HCT116 (cell line): ENCODE measurements around the gene NBEAL2. TPM values are rescaled to one million over a fixed set of nuclear protein-coding genes. Genes with fewer than 3 reads are reported as not detected.

ENCODE experiments used
- ATAC-seq: fragments of 200-7000 bp; cut with Tn5 transposase; 2 replicates; pipeline ENCODE4 v1.9.1; 2020; ENCODE audit warnings: mild to moderate bottlenecking, moderate library complexity
- BruUV-seq: library from RNA; stranded (reverse); fragments of 400-500 nt; replicated peaks from 2 replicates; lab custom pipeline; 2021; lab: Mats Ljungman, UMichigan
- CTCF ChIA-PET: fragments of 300-600 bp; sonication (Branson Sonifier 250); formaldehyde crosslinking; loops from one replicate; lab custom pipeline; 2021; ENCODE audit warnings: antibody characterized with exemption; lab: Charles Lee
- POLR2A ChIA-PET: fragments of 300-600, 350-600 bp; sonication (Branson Sonifier 250); formaldehyde crosslinking; loops from one replicate; lab custom pipeline; 2021; ENCODE audit warnings: antibody characterized with exemption; lab: Charles Lee
- RAD21 ChIA-PET, 2 experiments: fragments of 300-600 bp; sonication (Branson Sonifier 250); formaldehyde crosslinking; loops; one replicate each; lab custom pipeline; 2023; ENCODE audit warnings: low total read pairs in 2 of 2; ENCODE audit not compliant: uncharacterized antibody in 2 of 2, unreplicated experiment in 2 of 2, low non-redundant PET in 1 of 2; lab: Charles Lee
- DNase-seq: peaks from one replicate; pipeline ENCODE4 v3.0.0-alpha.2; 2010; ENCODE audit warnings: low read depth, low spot score
- H2AFZ ChIP-seq: fragments of 200-600 bp; shearing (Covaris generic), sonication (generic); 2 replicates; pipeline ENCODE4 v1.6.1; 2017; ENCODE audit warnings: low read depth, mixed run types, mixed read lengths, antibody characterized with exemption, low read length; ENCODE audit not compliant: poor library complexity, severe bottlenecking
- H3K27ac ChIP-seq: 2 replicates; pipeline ENCODE4 v1.5.1; 2012; ENCODE audit warnings: low read depth, low read length
- H3K27me3 ChIP-seq: fragments of 200-600 bp; sonication (generic); 2 replicates; pipeline ENCODE4 v1.6.1; 2016; ENCODE audit warnings: mixed run types, low read length, mixed read lengths; ENCODE audit not compliant: insufficient read depth
- H3K36me3 ChIP-seq, 2 experiments: fragments of 200-500 bp in 1 of 2; fragments of 200-600 bp in 1 of 2; sonication (Bioruptor generic) in 1 of 2; sonication (generic) in 1 of 2; 2 replicates each; pipeline versions ENCODE4 v1.5.1 to v1.6.1; 2014 to 2016; ENCODE audit warnings: low read length in 2 of 2, inconsistent platforms in 1 of 2, mixed read lengths in 1 of 2, mixed run types in 1 of 2; ENCODE audit not compliant: insufficient read depth in 2 of 2, control insufficient read depth in 1 of 2
- H3K4me1 ChIP-seq, 2 experiments: fragments of 200-600 bp in 1 of 2; sonication (generic) in 1 of 2; 2 replicates each; pipeline versions ENCODE4 v1.5.1 to v1.6.1; 2012 to 2017; ENCODE audit warnings: low read length in 2 of 2, inconsistent platforms in 1 of 2, mild to moderate bottlenecking in 1 of 2, mixed read lengths in 1 of 2, mixed run types in 1 of 2, moderate library complexity in 1 of 2; ENCODE audit not compliant: insufficient read depth in 2 of 2, control insufficient read depth in 1 of 2
- H3K4me2 ChIP-seq: fragments of 200-600 bp; sonication (generic); 2 replicates; pipeline ENCODE4 v1.6.1; 2017; ENCODE audit warnings: mixed run types, low read length, mixed read lengths
- H3K4me3 ChIP-seq, 2 experiments: fragments of 200-600 bp in 1 of 2; sonication (generic) in 1 of 2; replicated peaks in 1 of 2; 2 replicates each; pipeline ENCODE4 v1.5.1; 2011 to 2016; ENCODE audit warnings: low read length in 2 of 2, control low read depth in 1 of 2, low read depth in 1 of 2, mild to moderate bottlenecking in 1 of 2, mixed read lengths in 1 of 2, mixed run types in 1 of 2
- H3K79me2 ChIP-seq: fragments of 200-600 bp; sonication (generic); 2 replicates; pipeline ENCODE4 v1.6.1; 2017; ENCODE audit warnings: mild to moderate bottlenecking, mixed run types, low read length, moderate library complexity, mixed read lengths; ENCODE audit not compliant: insufficient read depth
- H3K9ac ChIP-seq: fragments of 200-600 bp; sonication (generic); 2 replicates; pipeline ENCODE4 v1.6.1; 2016; ENCODE audit warnings: low read length, mixed read lengths
- H3K9me2 ChIP-seq: fragments of 200-600 bp; sonication (generic), shearing (Covaris generic); 2 replicates; pipeline ENCODE4 v1.6.1; 2017; ENCODE audit warnings: mixed run types, mild to moderate bottlenecking, moderate library complexity; ENCODE audit not compliant: insufficient read depth
- H3K9me3 ChIP-seq, 2 experiments: fragments of 200-500 bp in 1 of 2; fragments of 200-600 bp in 1 of 2; sonication (Bioruptor generic) in 1 of 2; sonication (generic) in 1 of 2; 2 replicates each; pipeline ENCODE4 v1.6.1; 2014 to 2017; ENCODE audit warnings: low read length in 2 of 2, mixed read lengths in 2 of 2, inconsistent platforms in 1 of 2, low read depth in 1 of 2, mild to moderate bottlenecking in 1 of 2, mixed run types in 1 of 2, moderate library complexity in 1 of 2; ENCODE audit not compliant: control insufficient read depth in 1 of 2, insufficient read depth in 1 of 2
- H4K20me1 ChIP-seq: fragments of 200-600 bp; sonication (generic), shearing (Covaris generic); 2 replicates; pipeline ENCODE4 v1.6.1; 2017; ENCODE audit warnings: mixed run types, mild to moderate bottlenecking, moderate library complexity; ENCODE audit not compliant: insufficient read depth
- ATF3 ChIP-seq: IDR thresholded peaks from 2 replicates; pipeline ENCODE4 v1.6.1; 2012
- CBX3 ChIP-seq: IDR thresholded peaks from 2 replicates; pipeline ENCODE4 v1.6.1; 2012; ENCODE audit warnings: low read depth
- CTCF ChIP-seq, 3 experiments: fragments of 200-600 bp in 1 of 3; sonication (generic) in 1 of 3; IDR thresholded peaks in 2 of 3; conservative IDR thresholded peaks in 1 of 3; 2 replicates each; pipeline ENCODE4 v1.5.1; 2012 to 2017; ENCODE audit warnings: low read depth in 2 of 3, low read length in 2 of 3, antibody characterized with exemption in 1 of 3, borderline replicate concordance in 1 of 3, control low read depth in 1 of 3, mild to moderate bottlenecking in 1 of 3, mixed read lengths in 1 of 3, mixed run types in 1 of 3, moderate library complexity in 1 of 3; ENCODE audit not compliant: insufficient read depth in 1 of 3
- ELF1 ChIP-seq: IDR thresholded peaks from 2 replicates; pipeline ENCODE4 v1.6.1; 2012; ENCODE audit warnings: low read depth, borderline replicate concordance
- EZH2 ChIP-seq: fragments of 200-600 bp; sonication (generic); IDR thresholded peaks from 2 replicates; pipeline ENCODE4 v1.6.1; 2017; ENCODE audit warnings: antibody characterized with exemption, mixed run types
- FOSL1 ChIP-seq: IDR thresholded peaks from 2 replicates; pipeline ENCODE4 v1.6.1; 2012; ENCODE audit warnings: low read depth
- JUND ChIP-seq: IDR thresholded peaks from 2 replicates; pipeline ENCODE4 v1.6.1; 2012
- RAD21 ChIP-seq: IDR thresholded peaks from 2 replicates; pipeline ENCODE4 v1.6.1; 2012; ENCODE audit warnings: low read depth, mild to moderate bottlenecking
- SIN3A ChIP-seq: IDR thresholded peaks from 2 replicates; pipeline ENCODE4 v1.6.1; 2012; ENCODE audit warnings: low read depth
- SP1 ChIP-seq: IDR thresholded peaks from 2 replicates; pipeline ENCODE4 v1.6.1; 2012; ENCODE audit warnings: low read depth
- TCF7L2 ChIP-seq: IDR thresholded peaks from 2 replicates; pipeline ENCODE4 v1.7.0; 2011; ENCODE audit warnings: borderline replicate concordance, inconsistent platforms; ENCODE audit not compliant: insufficient read depth, insufficient read length; ENCODE audit errors: extremely low read depth
- ZNF274 ChIP-seq: fragments of 200-500 bp; sonication (Bioruptor generic); IDR thresholded peaks from 2 replicates; pipeline ENCODE4 v1.6.1; 2014; ENCODE audit warnings: mild to moderate bottlenecking, low read depth, low read length, inconsistent platforms
- intact Hi-C: fragments of 100-400 bp; cut with micrococcal nuclease; formaldehyde crosslinking; loops from 2 replicates; pipeline ENCODE4 v1.10.0; 2022
- total RNA-seq: library from RNA; stranded (reverse); gene quantifications from one replicate; pipeline ENCODE4 v1.2.1, GENCODE V29; 2021; ENCODE audit not compliant: unreplicated experiment
- TF ChIP-seq, protein P1 (sequence below): IDR thresholded peaks from 2 replicates; pipeline ENCODE4 v1.6.1; 2012

Gene NBEAL2
- total RNA-seq, 1 experiment from 2014 or later, result 72.9 TPM

GRCh38 chr3:46943237-46944187 lies 36.0 kb upstream of the NBEAL2 start:
- Histone ChIP-seq H3K27me3 (no peaks in the 10 kb centered on the region), H3K4me1 (peaks cover 44 to 61% of the 10 kb centered on the region in 2 experiments), H3K9me3 (no peaks in the 10 kb centered on the region), H3K36me3 (peaks cover 8 to 16% of the 10 kb centered on the region in 2 experiments; a peak in 2 of 4 replicates), H3K9me2 (no peaks in the 10 kb centered on the region), H3K27ac (peak overlapping the region; percentile 36), H4K20me1 (peaks cover 20% of the 10 kb centered on the region; the same call in 1 of the 2 replicates), H3K79me2 (peaks cover 96% of the 10 kb centered on the region), H3K4me3 (no peak overlapping the region), H3K9ac (peak overlapping the region; percentile 56), H2AFZ (no peak overlapping the region), H3K4me2 (peak overlapping the region; percentile 63)
- intact Hi-C loops, result no loop called here
- no TSS peak for BruUV-seq
- ATAC-seq (peak; percentile 43), DNase-seq (peak; percentile 68)
- ChIA-PET RAD21 (no interaction called here), CTCF (interaction anchor here (1.5 kb wide), 1 partner anchor 8 kb away, joined by 8 read pairs; no protein-coding TSS in a partner anchor), POLR2A (no interaction called here)
- TF ChIP-seq RAD21 (no peak), JUND (no peak; the same call in none of the 2 replicates), CBX3 (peak; percentile 50; the same call in 1 of the 2 replicates), EZH2 (no peak), SP1 (peak; percentile 66), TCF7L2 (no peak), FOSL1 (peak; percentile 75), SIN3A (no peak), ATF3 (no peak), CTCF (IDR thresholded peaks at IDR 0.05 in 2 of 3, conservative IDR thresholded peaks at IDR 0.05 in 1 of 3; ENCODE audit: borderline replicate concordance in 1 of 3, insufficient read depth in 1 of 3, low read depth in 2 of 3, low read length in 2 of 3) (no peak), ZNF274 (no peak), ELF1 (no peak)
- TF ChIP-seq, protein P1, sequence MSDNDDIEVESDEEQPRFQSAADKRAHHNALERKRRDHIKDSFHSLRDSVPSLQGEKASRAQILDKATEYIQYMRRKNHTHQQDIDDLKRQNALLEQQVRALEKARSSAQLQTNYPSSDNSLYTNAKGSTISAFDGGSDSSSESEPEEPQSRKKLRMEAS, result 0 out of 2 replicates have a peak, but pooled peaks have one; percentile 56
